Measurements from ENCODE around the gene MSX1.
A peak's percentile ranks its signal among the peaks of the same experiment; 100 is the strongest.

The MSX1 gene

DNA sequence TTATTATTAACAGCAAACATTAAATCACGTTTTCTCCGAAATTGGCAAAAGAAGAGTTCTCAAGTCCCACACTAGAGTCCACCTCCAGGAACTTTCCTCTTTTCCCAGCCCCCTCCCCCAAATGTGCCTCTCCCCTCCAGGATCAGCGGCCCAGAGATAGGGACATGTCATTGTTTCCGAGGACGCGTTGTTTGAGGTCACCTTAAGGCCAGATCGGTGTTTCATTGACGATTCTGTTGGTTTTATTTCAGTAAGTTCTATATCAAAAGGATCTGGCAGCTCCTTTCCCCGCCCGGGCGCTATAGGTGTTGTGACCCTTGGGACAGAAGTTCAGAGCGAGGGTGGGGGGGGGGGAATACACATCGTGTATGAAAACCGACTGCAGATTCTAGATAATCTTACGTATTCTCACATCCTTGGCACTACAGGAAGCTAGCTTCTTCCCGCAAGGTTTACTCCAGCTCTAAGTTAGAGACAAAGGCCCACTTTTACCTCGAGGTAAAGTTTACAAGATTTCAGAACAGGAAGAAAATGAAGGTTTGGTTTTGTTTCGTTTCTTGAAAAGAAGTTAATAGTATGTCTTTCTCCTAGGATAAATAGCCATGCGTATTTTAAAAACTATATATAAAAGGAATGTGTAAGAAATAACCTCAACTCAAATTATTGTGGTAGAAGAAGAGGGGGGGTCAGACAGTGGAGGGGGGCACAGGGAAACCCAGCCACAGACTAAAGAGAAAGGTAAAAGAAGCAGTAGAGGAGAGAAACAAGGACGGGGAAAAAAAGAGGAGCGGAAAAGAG lies 739 bp upstream of the MSX1 start:
- DNase-seq, result no peak

DNA sequence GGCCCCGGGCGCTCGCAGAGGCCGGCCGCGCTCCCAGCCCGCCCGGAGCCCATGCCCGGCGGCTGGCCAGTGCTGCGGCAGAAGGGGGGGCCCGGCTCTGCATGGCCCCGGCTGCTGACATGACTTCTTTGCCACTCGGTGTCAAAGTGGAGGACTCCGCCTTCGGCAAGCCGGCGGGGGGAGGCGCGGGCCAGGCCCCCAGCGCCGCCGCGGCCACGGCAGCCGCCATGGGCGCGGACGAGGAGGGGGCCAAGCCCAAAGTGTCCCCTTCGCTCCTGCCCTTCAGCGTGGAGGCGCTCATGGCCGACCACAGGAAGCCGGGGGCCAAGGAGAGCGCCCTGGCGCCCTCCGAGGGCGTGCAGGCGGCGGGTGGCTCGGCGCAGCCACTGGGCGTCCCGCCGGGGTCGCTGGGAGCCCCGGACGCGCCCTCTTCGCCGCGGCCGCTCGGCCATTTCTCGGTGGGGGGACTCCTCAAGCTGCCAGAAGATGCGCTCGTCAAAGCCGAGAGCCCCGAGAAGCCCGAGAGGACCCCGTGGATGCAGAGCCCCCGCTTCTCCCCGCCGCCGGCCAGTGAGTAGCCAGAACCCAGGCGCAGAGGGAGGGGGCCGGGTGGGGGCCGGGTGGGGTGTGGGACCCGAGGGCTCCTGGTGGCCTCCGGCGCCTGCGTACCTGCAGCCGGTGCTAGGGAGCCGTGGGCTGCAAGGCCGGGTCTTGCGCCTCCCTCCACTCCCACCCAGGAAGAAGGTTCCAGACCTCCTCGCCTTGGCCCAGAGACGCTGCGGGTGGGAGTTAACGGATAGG lies 534 bp downstream of the MSX1 start:
- DNase-seq, result peak; percentile 41

DNA sequence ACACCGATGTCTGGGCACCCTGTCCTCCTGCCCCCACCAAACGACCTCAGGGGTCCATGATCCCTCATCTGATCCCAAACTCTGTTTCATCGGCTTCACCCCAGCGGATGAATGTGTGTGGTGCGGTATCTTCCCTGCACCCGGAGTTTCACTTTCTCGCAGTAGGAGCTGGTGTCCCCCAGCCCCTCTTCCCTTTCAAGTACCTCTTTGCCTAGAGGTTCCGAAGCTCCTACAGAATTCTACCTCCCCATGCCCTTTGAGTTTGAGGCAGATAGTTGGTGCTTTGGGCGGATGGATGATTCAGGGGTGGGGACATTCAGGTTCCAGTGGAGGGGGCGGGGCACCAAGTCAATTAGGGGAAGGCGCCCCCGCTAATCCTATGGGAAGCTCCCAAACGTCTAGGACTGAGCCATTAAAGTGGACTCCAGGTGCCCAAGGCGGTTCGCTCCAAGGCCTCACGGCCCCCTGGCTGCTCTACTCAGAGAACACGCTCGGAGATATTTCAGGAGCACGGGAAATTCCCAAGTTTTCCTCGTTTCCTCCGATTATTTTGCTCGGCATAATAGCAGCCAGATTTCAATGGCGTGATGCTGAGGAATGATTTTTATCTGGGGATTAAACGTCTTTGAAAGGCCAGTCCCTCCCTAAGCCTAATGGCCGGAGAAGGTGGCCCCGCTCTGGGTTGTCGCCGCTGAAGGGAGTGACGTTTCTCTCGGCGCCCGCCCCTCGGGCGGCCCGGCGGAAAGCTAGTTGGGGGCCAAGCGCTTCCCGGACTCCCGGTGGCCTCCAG lies 1.3 kb downstream of the MSX1 start:
- DNase-seq, result peak; percentile 46

DNA sequence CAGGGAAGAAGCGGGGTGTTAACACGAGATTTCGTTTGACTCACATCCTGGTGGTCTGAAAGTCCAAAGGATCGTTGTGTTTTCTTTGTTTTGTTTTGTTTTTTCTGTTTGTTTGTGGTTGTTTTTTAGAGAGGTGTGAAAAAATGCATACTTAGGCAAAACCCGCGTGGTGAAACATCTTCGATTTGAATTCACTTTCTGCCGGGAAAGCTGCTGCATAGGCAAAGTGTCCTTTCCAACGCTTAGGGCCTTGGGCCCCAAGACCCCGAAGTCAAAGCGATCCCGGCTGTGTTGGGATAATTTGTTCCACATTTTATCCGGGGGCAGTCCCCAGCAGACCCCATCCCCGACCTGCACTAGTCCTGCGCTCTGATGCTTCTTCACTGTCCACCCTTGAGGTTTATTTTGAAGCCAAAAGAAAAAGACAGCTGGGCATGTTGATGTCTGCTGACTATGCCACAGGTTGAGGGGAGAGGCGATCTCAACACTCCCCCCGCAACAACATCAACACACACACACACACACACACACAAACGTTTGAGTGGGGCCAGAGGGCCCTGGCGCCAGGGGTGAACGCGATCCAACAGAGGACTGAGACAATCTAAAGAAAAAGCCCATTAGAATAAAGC lies 2.0 kb downstream of the MSX1 start:
- DNase-seq, result peak; percentile 20

DNA sequence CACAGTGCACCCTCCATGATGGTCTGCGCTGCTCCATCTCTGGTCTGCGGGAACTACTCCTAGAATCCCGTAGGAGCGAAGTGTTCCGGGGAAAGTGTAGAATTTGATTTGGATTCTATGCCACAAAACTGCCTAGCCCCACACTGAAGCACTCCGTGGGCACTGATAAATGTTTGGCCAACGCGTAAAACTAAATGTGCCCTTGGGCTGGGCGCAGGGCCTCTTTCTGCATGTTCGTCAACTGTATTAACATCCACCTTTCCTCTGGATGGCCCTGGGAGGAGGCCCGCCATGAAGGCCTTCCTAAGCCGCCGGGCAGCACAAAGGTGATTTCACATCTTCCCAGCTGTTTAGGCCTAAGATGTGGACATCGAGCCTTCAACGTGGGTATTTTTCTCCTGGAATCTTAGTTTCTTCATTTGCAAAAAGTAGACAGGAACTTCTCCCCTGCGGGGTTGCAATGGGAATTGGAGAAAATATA lies 2.6 kb downstream of the MSX1 start:
- DNase-seq, result no peak

DNA sequence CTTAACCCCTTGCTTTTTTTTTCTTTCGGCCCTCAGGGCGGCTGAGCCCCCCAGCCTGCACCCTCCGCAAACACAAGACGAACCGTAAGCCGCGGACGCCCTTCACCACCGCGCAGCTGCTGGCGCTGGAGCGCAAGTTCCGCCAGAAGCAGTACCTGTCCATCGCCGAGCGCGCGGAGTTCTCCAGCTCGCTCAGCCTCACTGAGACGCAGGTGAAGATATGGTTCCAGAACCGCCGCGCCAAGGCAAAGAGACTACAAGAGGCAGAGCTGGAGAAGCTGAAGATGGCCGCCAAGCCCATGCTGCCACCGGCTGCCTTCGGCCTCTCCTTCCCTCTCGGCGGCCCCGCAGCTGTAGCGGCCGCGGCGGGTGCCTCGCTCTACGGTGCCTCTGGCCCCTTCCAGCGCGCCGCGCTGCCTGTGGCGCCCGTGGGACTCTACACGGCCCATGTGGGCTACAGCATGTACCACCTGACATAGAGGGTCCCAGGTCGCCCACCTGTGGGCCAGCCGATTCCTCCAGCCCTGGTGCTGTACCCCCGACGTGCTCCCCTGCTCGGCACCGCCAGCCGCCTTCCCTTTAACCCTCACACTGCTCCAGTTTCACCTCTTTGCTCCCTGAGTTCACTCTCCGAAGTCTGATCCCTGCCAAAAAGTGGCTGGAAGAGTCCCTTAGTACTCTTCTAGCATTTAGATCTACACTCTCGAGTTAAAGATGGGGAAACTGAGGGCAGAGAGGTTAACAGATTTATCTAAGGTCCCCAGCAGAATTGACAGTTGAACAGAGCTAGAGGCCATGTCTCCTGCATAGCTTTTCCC lies 3.4 kb downstream of the MSX1 start:
- no peak for DNase-seq

DNA sequence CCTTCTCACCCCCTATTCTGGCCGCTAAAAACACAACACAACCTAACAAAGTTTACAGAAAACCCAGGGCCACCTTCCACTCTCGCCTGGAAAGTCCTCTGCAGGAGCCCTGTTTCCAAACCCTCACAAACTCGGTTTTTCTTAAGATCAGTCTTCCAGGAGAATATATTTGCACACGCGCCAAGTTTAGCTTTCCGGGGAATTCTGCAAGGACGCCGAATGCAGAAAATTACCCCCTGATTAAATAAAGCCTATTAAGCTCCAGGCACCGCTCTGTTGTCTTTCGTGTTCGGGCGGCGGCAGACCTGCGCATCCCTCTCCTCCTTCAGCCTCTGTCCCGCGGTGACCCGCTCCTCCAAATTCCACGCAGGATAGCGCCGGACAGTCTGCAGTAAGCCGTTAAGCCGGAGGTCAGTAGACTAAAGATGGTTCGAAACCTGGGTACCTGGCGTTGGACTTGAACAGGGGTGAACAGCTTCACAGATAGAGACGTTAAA lies 5.0 kb downstream of the MSX1 start:
- DNase-seq, result no peak

DNA sequence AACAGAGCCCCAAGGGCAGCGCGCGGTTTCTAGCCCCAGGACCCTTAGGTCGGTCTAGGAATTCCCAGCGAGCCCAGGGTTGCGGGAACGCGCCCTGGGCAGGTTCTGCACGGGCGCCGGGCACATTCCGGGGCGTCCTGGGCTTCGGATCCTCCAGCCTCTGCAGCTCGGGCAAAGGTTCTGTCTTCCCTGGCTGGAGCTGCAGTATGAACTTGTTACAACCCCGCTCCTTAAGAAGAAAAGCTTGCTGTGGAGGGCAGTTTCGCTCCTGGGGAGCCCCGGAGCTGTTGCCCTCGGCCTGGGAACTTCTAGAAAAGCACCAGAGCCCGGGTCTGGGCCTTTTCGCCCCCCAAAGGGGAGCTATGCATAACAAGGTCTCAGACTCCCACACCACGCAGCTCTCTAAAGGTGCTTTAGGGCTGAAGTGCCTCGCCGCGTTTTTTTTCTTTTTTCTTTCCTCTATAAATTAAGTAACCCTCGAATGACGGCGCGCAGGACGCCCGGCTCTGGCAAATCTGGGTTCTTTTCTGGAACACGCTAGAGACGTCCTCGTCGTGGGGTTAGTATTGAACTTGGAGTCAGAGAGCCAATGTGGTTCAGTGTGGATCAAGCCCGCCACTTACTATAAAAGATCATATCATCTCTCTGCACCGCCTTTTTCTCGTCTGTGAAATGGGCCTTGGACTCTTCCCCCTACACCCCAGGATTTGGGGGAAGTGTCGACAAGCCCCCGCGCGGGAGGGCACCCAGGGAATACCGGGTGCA lies 5.7 kb downstream of the MSX1 start:
- no peak for DNase-seq

DNA sequence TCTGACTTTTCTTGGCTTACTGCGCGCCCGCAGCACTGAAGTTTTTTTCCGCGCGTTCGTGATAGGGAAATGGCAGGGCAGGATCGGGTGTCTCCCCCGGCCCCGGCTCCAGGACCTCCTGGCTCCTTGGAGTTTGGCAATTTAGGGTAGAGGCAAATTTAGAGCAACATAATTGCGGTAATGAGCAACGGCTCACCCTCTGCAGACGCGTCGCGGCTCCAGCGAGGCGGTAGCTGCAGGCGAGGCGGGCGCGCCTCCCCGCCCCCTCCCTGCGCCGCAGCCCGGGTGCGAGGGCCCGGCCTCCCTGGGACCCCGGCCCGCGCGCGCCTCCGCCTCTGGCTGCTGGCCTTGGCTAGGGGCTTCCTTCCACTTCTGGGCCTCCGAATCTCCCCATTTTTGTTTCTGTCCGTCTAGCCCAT lies 6.2 kb downstream of the MSX1 start:
- no peak for DNase-seq

DNA sequence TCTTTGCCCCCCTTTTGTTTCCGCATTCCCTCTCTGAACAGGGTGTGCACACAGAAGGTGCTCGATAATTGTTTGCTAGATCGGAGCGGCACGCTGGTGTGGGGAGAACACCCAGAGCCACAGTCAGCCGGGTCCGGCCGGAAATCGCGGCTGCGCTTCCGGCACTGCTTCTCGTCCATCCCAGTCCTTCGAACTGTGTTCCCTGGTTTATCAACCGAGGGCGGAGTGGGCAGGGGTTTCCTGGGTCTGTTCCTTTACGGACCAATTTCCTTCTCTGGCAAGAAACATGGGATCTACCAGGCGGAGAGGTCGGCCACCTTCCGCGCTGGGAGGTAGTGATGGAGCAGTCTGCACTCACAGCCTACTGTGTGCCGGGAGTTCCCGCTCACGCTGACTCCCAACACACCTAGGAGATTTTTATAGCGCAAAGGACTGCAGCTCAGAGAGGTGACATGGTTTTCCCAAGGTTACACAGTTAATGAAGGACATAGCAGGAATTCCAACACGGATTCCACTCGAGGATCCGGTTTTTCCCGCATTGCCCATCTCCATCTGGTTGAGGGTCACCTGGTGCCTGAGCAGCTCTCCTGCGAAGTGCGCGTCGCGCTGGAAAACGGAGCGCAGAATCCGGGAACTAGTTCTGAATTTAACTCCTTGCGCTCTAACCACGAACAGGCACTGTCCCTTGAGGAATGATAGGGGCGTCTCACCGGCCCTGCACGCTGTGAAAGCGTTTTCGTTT lies 6.8 kb downstream of the MSX1 start:
- DNase-seq, result no peak

DNA sequence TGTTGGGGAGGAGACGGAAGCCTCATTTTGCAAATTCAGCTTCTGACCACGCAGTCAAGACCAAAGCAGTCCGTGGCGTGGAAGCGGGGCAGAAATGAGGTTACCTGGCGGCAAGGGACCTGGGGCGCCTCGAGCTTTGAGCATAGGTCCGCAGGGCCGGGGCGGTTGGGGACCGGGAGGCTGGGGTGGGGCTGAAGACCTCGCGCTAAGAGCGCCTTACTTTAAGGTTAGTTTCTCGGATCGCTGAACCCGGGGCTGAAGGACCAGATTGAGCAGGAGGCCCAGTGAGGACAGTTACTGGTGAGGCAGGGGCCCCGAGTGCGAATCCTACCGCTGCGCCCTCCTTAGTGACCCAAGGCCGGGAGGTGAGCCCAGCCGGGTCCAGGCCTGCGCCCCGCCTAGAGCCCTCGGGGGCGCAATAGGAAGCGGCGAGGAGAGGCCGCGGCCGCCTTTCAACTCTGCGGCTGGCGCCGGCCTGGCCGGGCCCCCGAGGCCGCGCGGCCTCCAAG lies 7.5 kb downstream of the MSX1 start:
- DNase-seq, result no peak

DNA sequence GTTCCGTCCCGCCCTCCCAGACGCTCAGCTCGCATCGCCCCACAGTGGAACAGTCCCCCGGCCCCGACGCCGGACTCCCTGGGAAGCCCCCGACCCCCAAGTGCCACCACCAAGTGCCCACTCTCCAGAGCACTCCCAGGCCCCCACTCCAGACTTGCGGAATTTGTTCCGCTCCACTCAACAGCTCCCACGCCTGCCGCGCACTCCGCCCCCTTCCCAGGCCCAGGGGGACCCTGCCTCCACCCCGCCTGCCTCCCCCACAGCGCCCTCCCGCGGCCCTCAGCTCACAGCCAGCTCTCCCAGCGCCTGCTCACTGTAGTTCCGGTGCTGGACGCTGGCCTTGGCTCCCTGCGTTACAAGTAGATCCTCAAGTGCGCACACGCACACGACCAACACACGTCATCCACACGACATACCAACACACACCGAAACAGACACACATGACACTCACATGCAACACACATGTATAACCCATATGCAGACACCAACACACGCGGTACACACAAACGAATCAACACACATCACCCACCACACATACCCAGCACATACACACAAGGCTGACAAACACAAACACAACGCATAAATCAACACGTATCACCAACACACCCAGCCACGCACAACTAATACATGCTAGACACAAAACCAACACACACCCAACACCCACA lies 8.0 kb downstream of the MSX1 start:
- DNase-seq, result peak; percentile 59

DNA sequence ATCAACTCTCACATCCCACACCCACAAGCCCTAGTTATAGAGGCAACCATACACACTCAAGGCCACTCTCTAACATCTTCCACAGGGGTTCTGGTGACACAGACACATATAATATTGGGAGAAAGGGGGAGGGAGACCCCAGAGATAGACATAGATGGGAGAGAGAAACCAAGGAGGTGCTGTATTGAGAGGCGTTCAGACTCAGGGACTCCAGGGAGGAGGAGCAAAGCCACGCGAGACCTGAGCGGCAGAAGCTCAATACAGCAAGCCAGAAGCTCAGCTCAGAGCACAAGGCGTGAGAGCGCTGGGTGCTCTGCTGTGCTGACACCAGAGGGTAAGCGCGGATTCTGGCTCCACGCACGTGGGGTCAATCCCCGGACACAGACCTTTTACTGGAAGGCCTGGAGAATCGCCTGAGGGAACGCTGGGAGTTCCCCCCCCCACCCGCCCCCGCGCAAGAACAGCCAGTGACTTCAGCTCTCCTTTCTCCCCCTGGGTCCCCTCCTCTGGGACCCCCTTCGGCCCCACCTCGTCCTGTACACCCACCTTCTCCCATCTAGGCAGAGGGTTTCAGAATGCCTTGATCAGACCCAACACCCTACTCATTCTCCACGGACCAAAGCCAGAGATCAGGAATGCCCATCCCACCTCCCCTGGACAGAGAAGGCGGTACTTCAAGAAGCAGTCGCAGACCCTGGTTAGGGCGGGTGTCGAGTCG lies 8.7 kb downstream of the MSX1 start:
- DNase-seq, result no peak

DNA sequence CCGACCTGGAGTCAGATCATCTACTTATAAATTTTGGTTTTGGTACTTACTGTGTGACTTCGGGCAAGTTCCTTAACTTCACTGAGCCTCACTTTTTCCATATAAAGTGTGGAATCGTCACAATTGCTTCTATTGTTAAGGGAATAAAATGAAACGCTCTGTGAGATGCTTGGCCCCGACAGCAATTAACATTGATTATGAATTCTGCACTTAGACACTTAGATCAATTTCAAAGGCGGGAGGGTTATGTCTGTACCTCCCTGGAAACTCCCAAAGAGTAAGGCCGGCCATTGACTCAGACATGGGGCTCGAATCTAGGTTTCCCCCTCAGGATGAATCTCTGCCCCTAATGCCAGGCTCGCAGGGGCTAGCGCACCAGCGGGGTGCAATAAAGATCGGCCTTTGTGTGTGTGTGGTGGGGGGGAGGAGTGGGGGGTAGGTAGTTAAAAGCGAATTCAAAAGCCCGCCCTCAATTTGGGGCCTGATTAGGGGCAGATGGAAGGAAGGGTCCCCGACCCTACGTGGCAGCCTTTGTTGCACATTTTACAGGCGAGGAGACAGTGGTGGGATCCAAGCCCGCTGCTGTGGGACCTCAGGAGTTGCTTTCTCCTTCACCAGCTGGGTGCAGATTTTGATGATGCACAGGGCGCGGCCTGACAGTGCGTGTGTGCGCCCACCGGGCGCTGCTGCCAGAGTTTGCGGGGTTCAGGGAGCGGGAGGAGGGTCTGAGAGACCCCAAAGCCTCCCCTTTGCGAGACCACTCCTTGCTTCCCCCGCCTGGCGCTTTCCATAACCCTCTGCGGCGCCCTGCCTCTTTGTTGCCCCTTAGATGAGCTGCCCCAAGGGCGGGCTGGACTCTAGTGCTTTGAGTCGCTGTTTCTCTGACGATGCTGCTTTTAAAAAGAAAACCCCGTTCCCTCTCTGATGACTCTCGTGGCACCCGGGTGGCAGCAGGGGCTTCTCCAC lies 9.6 kb downstream of the MSX1 start:
- no peak for DNase-seq

DNA sequence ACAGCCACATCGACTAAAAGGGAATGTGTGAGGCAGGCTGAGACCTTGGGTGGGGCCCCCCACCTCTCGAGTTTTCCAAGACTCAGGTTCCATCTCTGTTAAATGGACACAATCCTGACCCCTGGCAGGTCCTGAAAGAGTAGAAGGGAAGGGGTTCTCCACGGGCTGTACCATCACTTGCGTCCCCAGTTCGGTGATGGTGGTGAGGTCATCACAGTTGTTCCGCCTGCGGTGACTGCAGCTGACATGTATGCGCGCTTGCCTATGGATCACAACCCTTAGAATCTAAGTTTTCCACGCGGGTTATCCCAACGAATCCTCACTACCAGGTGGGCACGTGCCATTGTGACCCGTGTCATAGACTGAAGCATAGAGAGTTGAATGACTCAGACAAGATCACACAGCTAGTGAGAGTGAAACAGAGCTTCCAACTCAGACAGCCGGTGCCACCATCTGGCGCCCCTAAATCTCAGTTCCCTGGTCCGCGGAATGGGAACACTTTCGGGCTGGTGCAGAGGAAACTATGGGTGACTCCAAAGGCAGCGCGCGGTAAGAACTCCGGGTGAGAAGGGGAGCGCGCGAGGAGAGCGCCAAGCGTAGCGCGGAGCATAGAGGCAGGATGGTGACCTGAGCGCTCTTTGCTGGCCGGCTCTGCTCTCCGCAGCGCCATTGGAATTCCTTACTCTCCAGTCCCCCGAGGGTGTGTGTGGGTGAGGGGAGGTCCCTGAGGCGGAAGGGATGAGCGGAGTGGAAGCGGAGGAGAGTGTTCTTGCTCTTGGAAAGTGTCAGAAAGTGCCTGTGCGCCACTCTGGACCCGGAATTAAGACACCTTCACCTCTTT lies 10.5 kb downstream of the MSX1 start:
- DNase-seq, result no peak

DNA sequence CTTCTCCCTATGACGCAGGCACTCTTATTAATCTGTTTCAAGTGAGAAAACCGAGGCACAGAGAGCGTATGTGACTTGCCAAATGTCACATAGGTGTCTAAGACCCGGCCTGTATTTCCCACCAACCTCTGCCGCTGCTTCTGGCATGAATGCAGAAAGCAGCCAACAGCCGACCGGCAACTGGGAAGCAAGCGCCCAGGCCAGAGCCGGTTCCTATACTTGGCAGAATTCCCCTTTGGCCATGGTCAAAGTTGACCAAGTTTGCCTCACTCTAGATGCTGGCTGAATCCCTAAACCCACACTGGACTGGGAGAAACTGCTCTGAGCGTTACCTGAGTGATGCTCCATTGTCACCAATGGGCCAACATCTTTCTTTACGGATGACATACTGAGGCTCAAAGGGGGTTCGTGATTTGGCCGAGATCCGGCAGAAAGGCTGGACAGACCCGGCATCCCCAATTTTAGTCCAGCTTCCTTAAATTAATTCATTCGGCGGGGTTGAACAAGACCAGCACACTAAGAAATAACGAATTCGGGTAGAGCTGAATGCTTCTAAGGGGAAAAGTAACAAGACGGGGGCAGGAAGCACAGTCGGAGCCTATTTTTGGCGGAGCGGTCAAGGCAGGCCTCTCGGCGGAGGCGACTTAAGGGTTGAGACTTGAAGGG lies 11.2 kb downstream of the MSX1 start:
- no peak for DNase-seq

Data from right hindlimb (tissue), 1 donor.